Hepatic stellate cell (primary cell): ENCODE data around the gene KIAA1958.
A peak's percentile ranks its signal among the peaks of the same experiment; 100 is the strongest.
"Not testable (repeated sequence)": the region's sequence is repeated elsewhere in the genome, so short reads cannot be mapped to it uniquely, and the experiment has no call there.

Experiments
- DNase-seq: peaks from one replicate; pipeline ENCODE4 v3.0.0; 2011; ENCODE audit warnings: low spot score

The KIAA1958 gene

DNA sequence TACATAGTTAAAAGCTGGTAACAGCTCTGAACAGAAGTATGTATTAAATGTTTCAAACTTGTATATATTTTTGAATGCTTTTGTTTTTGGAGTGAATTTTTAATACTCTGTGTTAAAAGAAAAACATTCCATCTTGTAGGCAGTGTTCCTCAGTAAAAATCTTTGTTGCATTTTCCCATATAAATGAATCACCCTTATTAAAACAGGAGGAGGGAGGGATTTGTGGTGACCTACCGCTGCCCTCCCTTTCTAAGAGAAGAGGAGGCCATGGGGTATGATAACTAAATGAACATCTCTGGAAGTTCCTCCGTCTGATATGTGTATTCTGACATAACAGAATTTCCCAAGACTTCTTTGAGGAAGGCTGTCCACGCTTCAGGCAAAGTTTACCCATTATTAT lies 177.9 kb downstream of the KIAA1958 start:
- DNase-seq, result peak; percentile 52

DNA sequence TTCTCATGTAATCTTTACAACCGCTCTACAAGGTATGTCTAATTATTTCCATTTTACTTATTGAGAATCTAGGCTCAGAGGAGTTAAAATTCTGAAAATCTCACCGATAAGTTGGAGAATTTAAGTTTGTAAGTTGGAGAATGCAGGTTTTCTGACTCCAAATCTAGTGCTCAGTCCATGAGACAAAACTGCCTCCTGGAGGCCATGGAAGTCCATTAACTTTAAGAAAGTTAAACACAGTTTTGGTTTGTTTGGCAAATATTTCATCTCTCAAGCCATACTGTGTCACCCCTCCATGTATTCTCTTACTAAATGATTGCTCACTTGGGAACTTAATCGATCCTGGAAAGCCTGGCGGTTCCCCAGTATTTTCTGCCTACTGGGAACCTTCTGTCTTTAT lies 178.7 kb downstream of the KIAA1958 start:
- DNase-seq, result peak; percentile 27

DNA sequence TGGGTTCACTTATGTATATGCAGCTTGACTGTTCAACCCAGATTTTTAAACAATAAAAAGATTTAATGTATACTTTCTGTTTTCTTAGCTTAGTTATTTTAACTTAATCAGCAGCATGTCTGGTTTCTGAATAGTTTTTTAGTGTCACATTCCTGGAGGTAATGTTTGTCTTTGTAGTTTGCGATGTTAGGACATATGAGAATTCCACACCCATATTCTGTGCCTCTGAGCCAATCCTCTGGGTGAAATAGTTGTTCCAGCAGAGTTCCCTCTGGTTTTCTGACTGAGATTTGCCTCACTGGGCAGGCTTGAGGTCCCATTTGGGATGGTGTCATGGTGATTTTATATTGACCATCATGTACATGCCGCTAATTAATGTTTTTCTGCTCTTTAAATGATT lies 182.7 kb downstream of the KIAA1958 start:
- no peak for DNase-seq

DNA sequence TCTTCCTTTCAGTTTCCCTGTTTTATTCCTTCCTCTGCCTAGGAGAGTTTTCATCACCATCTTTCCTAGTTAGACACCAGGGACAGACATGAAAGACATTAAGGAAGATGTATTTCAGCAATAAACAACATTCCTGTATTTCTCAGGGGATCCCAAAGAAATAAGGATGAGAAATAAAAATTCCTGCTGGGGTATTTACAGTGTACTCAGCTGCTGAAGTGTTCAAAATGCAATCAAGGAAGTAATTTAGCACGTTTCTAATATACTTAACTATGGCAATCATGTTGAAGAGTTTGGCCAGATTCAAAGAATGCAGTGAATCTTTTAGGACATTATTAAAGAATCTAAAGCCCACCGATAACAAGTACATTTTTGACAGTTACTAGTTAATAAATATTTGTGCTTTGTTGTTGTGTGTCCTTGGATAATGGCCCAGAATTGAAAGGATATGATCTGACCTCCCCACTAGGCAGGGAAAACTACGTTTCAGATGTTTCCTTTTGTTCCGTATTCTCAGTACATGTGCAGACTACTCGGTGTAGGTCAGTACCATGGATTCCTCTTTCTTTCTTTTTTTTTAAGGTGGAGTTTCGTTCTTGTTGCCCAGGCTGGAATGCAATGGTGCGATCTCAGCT lies 184.5 kb downstream of the KIAA1958 start:
- DNase-seq, result no peak

DNA sequence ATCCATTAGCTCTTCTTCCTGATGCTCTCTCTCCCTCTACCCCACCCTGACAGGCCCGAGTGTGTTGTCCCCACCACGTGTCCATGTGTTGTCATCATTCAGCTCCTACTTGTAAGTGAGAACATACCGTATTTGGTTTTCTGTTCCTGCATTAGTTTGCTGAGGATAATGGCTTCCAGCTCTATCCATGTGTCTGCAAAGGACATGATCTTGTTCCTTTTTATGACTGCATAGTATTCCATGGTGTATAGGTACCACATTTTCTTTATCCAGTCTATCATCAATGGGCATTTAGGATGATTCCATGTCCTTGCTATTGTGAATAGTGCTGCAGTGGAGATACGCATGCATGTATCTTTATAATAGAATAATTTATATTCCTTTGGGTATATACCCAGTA lies 186.6 kb downstream of the KIAA1958 start:
- not testable (repeated sequence) for DNase-seq

DNA sequence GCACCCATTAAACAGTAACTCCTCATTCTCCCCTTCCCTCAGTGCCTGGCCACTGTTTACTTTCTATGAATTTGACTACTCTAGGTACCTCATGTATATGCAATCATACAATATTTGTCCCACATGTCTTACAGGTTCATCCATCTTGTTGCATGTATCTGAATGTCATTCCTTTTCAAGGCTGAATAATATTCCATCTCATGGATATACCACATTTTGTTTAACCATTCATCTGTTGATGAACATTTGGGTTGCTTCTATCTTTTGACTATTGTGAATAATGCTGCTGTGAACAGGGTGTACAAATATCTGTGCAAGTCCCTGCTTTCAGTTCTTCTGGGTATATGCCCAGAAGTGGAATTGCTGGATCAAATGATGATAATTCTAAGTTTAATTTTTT lies 190.4 kb downstream of the KIAA1958 start:
- DNase-seq, result no peak

DNA sequence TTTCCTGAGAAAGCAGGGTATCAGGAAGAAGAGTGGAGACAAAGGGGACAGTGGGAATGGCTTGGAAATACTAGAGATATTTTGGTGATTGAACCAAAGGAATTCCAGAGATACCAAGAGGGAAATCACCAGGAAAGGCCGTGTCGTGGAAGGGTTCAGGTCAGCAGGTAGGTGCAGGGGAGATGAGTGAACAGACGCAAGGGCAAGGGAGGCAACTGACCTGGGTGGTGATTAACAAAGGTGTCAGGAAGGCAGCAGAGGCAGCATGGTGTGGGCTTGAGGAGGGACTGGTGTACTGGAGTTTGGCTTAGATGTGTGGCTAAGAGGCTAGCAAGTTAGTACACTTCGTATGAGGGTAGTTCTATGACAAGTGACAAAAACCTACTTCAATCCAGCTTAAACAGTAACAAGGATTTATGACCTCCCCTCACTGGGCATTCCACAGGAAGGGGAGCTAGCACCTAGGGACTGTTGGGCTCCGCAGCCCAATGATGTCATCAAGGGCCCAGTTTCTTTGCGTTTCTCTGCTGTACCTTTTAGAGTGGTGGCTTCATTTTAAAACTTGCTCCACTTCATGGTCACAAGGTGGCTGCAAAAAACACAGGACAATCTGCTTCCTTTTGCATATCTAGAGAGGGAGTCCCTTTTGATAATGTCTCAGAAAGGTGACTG lies 194.2 kb downstream of the KIAA1958 start:
- no peak for DNase-seq

DNA sequence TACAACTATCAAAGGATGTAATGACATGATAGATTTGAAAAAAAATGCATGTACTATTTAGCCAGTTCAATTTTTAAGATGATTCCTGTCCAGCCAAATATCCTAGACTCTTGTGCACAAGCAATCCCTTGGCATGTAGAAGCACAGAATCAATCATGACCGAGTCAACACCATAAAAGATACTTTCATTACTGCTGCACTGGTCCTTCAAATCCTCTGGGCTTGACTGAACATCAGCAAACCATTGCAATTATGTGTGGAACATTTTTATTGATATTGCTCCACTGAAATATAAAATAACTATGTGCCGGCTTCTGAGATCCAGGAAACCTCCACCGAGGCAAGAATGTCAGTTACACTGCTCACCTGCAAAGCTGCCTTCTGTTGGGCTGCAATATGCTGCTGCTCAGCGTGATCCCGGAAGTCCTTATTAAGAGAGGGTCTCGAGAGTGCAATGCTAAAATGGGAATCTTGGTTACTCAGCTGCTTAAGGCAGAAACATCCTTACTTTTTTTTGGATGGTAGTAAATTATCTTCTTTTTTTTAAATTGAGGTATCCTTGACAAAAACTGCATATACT lies 202.6 kb downstream of the KIAA1958 start:
- DNase-seq, result no peak

DNA sequence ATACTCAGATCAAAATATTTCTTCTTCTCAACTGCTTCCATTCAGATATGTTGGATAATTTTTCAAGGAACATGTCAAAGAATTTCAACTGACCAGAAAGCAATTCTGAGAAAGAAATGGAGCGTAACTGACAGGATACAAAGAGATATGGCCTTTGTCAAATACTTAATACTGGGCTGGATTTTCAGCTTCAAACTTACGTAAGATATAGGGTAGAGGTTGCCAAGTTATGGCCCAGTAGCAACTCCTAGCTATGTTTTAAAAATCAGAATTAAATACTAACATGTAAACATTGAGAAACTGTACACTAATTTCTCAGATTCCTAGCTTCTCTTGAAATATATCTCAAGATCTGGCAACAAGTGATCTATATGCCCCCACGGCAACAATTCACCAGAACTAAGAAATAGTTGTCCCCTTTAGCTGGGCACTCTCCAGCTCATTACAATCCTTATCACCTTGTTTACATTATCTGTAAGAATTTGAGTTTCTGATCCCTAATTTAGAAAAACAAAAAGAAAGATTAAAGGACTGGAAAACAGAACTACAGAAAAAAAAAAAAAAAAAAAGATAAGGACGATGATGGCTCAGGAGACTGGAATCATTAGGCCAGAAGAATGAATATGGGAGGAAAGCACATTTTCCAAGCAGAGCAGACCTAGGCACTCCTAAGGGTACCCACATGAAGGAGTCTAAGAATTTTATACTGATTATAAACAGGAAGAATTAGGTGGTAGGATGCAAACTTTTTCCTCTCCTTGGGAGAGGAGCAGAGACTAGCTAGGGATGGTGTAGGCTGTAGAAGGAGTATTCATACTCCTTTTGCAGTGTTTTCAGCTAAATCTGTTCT lies 208.3 kb downstream of the KIAA1958 start:
- DNase-seq, result no peak

DNA sequence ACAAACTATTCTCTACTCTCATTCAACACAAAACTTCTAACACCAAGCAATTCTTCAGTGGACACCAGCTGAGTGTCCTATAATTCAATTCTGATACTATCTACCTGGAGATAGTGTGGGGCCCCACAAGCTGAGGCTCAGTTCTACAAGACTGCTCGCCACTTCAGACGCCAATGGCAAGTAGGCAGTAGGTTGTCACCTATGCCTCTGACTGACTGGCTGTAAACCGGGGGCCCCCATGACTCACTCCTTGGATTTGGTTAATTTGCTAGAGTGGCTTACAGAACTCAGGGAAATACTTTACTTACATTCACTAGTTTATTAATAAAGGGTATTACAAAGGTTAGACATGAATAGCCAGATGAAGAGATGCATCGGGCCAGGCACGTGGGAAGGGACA lies 209.8 kb downstream of the KIAA1958 start:
- no peak for DNase-seq

DNA sequence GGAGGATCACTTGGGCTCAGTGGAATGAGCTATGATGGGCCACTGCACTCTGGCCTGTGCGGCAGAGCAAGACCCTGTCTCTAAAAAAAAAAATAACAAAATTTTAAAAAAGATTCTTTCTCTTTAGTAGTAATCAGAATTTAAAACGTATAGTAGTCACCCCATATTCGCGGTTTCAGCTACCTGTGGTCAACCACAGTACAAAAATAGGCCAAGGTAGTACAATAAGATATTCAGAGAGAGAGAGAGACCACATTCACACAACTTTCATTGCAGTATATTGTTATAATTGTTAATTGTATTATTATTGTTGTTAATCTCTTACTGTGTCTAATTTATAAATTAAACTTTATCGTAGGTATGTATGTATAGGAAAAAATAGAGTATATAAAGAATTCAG lies 212.6 kb downstream of the KIAA1958 start:
- no peak for DNase-seq

DNA sequence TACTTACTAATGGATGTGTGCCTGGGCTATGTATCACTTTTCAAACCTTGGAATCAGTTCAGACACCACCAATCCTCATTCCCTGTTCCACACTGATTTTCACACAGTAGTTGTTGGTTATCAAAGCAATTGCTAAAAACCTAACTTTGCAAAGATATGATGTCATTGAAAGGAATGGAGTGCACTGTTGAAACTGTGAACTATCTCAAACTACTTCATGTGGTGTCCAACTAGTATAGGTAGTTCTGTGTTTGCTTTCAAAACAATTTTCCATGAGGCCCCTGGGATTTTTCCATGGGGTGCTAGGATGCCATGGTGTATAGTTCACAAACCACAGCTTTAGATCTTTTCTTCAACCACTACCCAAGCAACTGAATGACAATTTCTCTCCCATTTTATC lies 213.5 kb downstream of the KIAA1958 start:
- no peak for DNase-seq

DNA sequence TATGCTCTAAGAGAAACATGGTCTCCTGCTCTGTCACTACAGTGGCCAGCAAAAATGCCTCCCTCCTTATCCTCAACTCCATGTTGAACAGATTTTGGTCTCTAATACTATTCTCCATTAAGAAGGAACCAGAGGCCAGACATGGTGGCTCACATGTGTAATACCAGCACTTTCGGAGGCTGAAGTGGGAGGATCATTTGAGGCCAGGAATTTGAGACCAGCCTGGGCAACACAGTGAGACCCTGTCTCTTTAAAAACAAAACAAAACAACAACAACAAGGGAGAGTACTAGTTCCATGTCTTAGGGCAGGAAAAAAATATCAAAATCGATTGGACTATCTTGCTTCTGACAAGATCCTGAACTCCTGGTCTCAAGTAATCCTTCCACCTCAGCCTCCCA lies 216.7 kb downstream of the KIAA1958 start:
- DNase-seq, result no peak

DNA sequence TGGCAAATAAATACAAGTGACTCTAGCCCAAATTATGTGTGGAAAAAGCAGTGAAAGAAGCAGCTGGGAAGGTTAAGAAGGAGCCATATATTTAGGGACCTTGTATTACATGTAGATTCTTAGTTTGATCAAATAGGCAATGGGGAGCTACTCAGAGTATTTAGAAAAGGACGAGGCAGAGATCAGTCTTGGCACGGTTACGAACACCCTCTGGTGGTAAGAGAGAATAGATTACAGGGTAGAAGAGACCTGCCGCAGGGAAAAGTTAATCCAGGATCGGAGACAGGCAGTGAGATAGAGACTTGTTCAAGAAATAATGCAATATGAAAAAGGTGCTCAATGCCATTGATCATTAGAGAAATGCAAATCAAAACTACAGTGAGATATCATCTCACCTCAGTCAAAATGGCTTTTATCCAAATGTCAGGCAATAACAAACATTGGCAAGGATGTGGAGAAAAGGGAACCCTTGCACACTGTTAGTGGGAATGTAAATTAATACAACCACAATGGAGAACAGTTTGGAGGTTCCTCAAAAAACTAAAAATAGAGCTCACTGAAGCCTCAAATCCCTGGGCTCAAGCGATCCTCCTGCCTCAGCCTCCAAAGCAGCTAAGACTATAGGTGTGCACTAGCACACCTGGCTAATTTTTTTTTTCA lies 219.3 kb downstream of the KIAA1958 start:
- DNase-seq, result no peak

DNA sequence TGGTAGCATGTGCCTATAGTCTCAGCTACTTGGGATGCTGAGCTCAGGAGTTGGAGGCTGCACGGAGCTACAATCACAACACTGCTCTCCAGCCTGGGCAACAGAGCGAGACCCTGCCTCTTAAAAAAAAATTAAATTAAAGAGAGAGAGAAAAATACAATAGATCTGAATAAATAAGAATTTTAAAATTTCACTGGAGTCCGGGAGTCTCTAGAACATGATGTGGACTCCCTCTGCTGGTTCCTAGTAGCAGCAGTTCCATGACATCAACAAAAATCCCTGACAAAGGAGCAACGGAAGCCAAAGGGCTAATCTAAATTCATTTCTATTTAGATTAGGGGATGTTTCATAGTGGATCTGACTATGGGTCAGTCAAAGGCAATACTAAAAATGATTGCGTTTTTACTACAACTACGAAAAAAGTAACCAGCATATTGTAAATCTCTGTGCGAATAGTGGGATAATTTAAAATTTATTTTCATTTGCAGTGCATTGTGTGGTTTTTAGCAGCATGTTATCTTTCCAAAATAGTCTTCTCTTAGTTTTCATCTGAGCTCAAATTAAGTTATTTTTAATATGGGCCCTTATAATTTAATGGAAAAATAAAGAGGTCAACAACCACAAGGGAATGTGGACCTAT lies 224.5 kb downstream of the KIAA1958 start:
- DNase-seq, result peak; percentile 30

DNA sequence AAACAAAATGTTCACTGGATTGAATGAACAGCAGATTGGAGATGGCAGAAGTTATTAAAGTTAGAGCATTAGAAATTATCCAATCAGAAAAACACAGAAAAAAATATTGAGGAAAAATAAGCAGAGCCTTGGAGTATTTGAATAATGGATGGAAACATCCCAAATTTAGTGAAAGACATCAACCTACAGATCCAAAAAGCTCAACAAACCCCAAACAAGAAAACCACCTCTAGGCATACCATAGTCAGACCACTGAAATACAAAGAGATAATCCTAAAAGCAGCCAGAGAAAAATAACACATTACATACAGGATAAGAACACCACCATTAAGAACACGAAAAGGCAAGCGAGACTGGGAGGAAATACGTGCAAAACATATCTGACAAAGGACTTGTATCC lies 226.1 kb downstream of the KIAA1958 start:
- DNase-seq, result no peak

DNA sequence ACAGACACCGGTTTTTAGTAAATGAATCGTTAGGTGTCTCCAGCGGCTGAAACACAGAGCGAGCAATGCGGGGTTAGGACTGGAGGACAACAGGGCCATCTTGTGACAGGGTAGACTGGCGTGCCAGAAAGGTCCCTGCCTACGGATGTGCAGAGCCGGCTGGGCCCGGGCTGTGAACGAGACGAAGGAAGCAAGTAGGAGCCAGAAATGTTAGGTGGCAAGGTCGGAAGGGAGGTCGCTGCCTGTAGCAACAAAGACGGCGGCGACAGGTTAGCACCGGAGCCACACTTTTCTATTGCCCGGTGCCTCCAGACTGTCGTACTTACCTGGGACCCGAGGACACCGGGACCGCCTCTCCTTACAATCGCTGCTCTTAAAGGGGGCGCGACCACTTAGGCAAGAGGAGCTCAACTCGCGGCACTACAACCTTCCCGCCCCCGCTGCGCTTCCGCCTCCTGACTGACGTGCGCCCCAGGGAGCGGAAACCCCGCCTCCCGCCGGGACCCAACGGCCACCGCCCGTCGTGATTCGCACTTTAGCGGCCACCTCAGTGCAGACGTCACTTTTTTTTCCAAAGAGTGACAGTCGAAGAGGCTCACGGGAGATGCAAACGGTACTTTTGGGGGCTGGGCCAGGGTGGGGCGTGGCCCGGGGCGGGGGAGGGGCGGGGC lies 231.2 kb downstream of the KIAA1958 start, which contains the start of gene INIP:
Gene INIP, minus strand, starts transcription at position 457 of the 671 bp plus-strand sequence. CDS start 1,632 bp downstream, outside the sequence.
- peak; percentile 95 for DNase-seq
